Thyroid gland (tissue), 4 donors: Measurements from ENCODE around the gene ARSI. TPM values are rescaled to one million over a fixed set of nuclear protein-coding genes. Genes with fewer than 3 reads are reported as not detected.

Experiments
- DNase-seq, 2 donors: peaks; one replicate each; pipeline ENCODE4 v3.0.0-alpha.2; 2019
- H3K27ac ChIP-seq, 3 donors: fragments of 200-600 bp; sonication (generic); 1 replicate in 2 of 3; 2 replicates in 1 of 3; pipeline ENCODE4 v1.5.1; 2016 to 2019; ENCODE audit warnings: mild to moderate bottlenecking in 1 of 3, moderate library complexity in 1 of 3
- H3K27me3 ChIP-seq: fragments of 200-600 bp; sonication (generic); one replicate; pipeline ENCODE4 v1.5.1; 2019
- H3K36me3 ChIP-seq, 2 donors: fragments of 200-600 bp; sonication (generic); one replicate each; pipeline ENCODE4 v1.5.1; 2016 to 2019
- H3K4me1 ChIP-seq, 2 donors: fragments of 200-600 bp; sonication (generic); one replicate each; pipeline ENCODE4 v1.5.1; 2017 to 2019
- H3K4me3 ChIP-seq, 3 donors: fragments of 200-600 bp; sonication (generic); replicated peaks in 1 of 3; 1 replicate in 2 of 3; 2 replicates in 1 of 3; pipeline ENCODE4 v1.5.1; 2016; ENCODE audit warnings: mild to moderate bottlenecking in 1 of 3
- H3K9me3 ChIP-seq: fragments of 200-600 bp; sonication (generic); one replicate; pipeline ENCODE4 v1.5.1; 2017
- POLR2A ChIP-seq, 2 donors: fragments of 450-650 bp; IDR thresholded peaks; one replicate each; pipeline ENCODE4 v1.6.1; 2017; ENCODE audit warnings: antibody characterized with exemption in 2 of 2, mild to moderate bottlenecking in 2 of 2, moderate library complexity in 1 of 2
- WGBS, 2 donors: methylation state at CpG; one replicate each; pipeline ENCODE4 v1.1.5; 2017; 5-methylcytosine and 5-hydroxymethylcytosine counted together
- intact Hi-C: fragments of 100-400 bp; cut with DNase I; formaldehyde crosslinking; loops from one replicate; pipeline ENCODE4 v1.15.1; 2023
- total RNA-seq, 4 donors: library from RNA; depleted of rRNA; stranded (reverse); fragments of >200 nt; gene quantifications; one replicate each; pipeline ENCODE4 v1.2.3, GENCODE V29; 2016
- TF ChIP-seq, protein P1 (sequence below), 6 experiments: fragments of 200-600 bp in 3 of 6; fragments of 450-650 bp in 3 of 6; sonication (generic) in 3 of 6; IDR thresholded peaks; one replicate each; pipeline ENCODE4 v1.5.1; 2016 to 2019; ENCODE audit warnings: antibody characterized with exemption in 6 of 6, mild to moderate bottlenecking in 2 of 6, inconsistent platforms in 1 of 6, moderate library complexity in 1 of 6

Gene ARSI
- total RNA-seq, 4 donors from 2014 or later = 0.22 to 0.67 TPM; not detected in 2

DNA sequence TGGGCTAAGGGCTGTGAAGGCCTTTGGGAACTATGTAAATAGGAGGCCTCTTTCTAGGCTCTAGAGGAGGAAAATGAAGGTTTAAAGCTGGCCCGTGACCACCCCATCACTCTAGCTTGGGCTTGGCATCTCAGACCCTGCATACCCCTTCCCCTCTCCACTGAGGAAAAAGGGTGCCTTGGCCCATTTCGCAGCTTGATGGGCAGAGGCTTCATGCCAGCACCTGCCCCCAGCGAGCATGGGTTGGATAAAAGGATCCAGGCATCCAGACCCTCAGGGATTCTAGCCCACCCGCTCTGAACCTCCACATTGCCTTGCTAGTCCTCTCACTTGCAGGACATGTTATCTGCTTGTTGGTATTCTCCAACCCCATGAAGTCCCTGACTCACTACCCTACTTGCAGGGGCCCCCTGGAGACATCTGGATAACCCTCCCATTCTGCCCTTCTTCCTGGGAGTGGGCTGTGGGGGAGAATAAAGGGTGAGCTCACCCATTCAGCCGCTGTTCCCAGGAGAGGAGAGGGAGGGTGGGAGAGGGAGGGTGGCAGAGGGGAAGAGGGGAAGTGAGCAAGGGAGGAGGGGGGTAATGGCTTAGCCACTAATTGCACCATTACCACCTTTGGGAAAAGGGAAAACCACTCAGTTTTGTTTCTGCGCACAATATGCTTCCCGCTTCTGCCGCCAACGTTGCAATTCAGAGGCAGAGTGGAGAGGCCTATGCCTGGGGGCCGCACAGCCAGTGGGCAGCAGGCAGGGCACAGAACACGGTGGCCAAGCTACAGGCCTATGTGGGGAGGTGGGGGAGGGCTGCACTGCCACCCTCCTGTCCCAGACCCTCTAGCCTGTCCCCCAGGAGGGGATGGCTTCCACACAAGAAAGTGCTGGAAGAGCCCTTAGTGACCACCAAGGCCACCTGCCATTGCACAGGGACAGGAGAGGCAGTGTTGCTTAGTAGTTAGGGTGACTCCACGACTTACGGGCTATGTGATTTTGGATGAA lies 11.0 kb downstream of the ARSI start:
- TF ChIP-seq, protein P1, sequence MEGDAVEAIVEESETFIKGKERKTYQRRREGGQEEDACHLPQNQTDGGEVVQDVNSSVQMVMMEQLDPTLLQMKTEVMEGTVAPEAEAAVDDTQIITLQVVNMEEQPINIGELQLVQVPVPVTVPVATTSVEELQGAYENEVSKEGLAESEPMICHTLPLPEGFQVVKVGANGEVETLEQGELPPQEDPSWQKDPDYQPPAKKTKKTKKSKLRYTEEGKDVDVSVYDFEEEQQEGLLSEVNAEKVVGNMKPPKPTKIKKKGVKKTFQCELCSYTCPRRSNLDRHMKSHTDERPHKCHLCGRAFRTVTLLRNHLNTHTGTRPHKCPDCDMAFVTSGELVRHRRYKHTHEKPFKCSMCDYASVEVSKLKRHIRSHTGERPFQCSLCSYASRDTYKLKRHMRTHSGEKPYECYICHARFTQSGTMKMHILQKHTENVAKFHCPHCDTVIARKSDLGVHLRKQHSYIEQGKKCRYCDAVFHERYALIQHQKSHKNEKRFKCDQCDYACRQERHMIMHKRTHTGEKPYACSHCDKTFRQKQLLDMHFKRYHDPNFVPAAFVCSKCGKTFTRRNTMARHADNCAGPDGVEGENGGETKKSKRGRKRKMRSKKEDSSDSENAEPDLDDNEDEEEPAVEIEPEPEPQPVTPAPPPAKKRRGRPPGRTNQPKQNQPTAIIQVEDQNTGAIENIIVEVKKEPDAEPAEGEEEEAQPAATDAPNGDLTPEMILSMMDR (IDR thresholded peaks at IDR 0.05) = no peak
- H3K36me3 ChIP-seq = no peaks in the 10 kb centered on the region
- no peak overlapping the region for H3K4me3 ChIP-seq
- 79 to 83% methylated on average over 13 of the region's 13 CpGs for WGBS, 2 donors
- DNase-seq = no peak
- H3K27me3 ChIP-seq = no peaks in the 10 kb centered on the region
- no peaks in the 10 kb centered on the region for H3K4me1 ChIP-seq
- intact Hi-C loops = no loop called here
- no peak overlapping the region for H3K27ac ChIP-seq
- no peaks in the 10 kb centered on the region for H3K9me3 ChIP-seq

DNA sequence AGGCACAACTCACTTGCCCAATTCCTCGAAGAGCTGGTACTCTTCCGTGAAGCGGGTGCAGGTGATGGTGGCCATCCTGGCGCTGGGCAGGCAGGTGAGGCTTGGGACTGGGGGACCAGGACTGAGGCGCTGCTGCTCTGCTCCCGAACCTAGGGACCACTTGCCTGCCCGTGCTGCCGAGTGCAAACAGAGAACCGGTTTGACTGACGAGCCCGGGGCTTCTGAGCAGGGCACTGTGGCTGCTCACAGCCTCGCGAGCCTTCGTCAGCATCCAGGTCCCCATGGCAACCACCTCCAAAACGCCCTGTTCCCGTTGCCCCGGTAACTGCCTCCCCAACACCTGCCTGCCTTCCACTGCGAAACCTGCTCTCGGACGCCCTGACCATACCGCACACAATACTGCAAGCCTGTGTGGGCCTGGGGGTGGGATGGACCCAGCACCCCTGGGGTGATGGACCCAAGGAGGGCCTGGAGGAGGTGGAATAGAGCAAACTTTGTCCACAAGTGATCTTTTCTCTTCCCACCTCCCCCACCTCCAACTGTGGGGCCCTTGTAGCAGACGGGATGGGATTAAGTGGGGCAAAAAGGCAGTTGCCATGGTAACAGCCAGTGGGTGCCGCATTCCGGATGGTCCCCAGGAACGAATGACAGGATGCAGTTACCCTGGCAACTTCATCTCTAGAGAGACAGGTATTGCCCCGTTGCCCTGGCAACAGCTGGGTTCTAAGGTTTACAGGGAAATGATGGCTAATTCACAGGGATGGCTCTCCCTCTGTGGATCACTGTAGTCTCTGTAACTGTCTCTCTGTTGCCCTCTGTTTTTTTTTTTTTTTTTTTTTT lies 12.9 kb downstream of the ARSI start, which contains the start of gene CAMK2A:
TSS of gene CAMK2A (minus strand) at position 223 of the 840 bp plus-strand sequence. CDS start at position 75, 148 bp downstream.
- TF ChIP-seq, protein P1 (IDR thresholded peaks at IDR 0.05) = no peak
- TF ChIP-seq POLR2A (IDR thresholded peaks at IDR 0.05) = no peak
- Histone ChIP-seq H3K4me3 (no peak within 1 kb of the TSS), H3K9me3 (no peaks in the 10 kb centered on the region), H3K27ac (no peak within 1 kb of the TSS), H3K27me3 (no peaks in the 10 kb centered on the region), H3K36me3 (no peaks in the 10 kb centered on the region), H3K4me1 (no peaks in the 10 kb centered on the region)
- intact Hi-C loops = no loop called here
- no peak for DNase-seq
- 38 to 40% methylated on average over 10 to 11 of the region's 26 CpGs for WGBS, 2 donors

DNA sequence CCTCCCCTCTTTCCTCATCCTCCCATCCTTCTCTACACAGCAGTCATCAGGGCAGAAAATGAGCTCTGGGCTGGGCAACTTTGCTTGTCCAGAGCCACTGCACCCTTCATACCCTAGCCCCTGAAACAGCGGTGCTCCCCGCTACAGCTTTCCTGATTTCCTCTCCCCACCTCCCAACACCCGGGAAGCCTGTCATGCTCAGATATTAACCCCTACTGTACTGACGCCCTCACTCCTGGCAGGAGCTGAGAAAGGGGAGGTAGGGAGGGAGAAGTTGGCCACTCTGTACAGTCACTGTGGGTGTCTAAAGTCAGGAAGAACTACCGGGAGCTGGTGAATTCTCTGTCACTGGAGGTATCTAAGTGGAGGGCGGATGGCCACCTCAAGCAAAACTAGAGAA lies 13.9 kb downstream of the ARSI start:
- TF ChIP-seq, protein P1 (IDR thresholded peaks at IDR 0.05) = no peak
- WGBS, 2 donors = 46 to 53% methylated on average over 6 of the region's 6 CpGs
- Histone ChIP-seq H3K27ac (no peak overlapping the region), H3K36me3 (no peaks in the 10 kb centered on the region), H3K9me3 (no peaks in the 10 kb centered on the region), H3K4me3 (no peak overlapping the region), H3K4me1 (no peaks in the 10 kb centered on the region), H3K27me3 (no peaks in the 10 kb centered on the region)
- no peak for DNase-seq
- intact Hi-C loops = no loop called here

DNA sequence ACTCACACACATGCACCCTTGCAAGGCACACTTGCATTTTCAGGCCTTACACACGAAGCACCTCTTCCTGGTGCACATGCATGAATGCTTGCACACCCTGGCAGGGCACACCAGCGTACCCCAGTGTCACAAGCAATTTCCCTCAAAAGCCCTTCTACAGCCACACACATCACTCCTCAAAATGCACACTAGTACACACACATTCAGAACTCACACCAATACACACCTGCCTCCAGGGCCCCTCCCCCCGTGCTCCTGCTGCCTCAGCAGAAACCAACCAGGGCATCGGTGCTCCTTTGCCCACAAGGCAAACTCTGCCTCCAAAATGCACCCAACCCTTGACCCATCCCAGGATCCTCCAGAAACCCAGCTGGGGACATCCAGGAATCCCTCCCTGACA lies 14.3 kb downstream of the ARSI start:
- DNase-seq = no peak
- TF ChIP-seq, protein P1 (IDR thresholded peaks at IDR 0.05) = no peak
- TF ChIP-seq POLR2A (IDR thresholded peaks at IDR 0.05) = no peak
- Histone ChIP-seq H3K27me3 (no peaks in the 10 kb centered on the region), H3K36me3 (no peaks in the 10 kb centered on the region), H3K27ac (no peak overlapping the region), H3K9me3 (no peaks in the 10 kb centered on the region), H3K4me3 (no peak overlapping the region), H3K4me1 (no peaks in the 10 kb centered on the region)
- WGBS, 2 donors = 87 to 88% methylated on average over 4 of the region's 4 CpGs
- intact Hi-C loops = no loop called here
